ENCODE results near the gene RXRB.

RXRB gene

GRCh38 chr6:33200219-33201146 lies at the start of gene RXRB, which contains the start of gene SLC39A7:
RXRB (minus strand) TSS chr6:33200665; CDS start chr6:33200476, 189 bp downstream.
SLC39A7 (plus strand) TSS chr6:33200867; CDS start chr6:33201246, 379 bp downstream.
- TF ChIP-seq CTCF (IDR thresholded peaks at IDR 0.05; ENCODE audit: low read length, missing control alignments): no peak
- peak within 1 kb of the TSS; percentile 98 for H3K4me3 ChIP-seq (replicated peaks; ENCODE audit: low read depth, low read length)
- DNase-seq (ENCODE audit: low read depth): peak; percentile 100

GRCh38 chr6:33249732-33250630 lies 49.5 kb upstream of the RXRB start:
- no peak for TF ChIP-seq CTCF (IDR thresholded peaks at IDR 0.05; ENCODE audit: low read length, missing control alignments)
- H3K4me3 ChIP-seq (replicated peaks; ENCODE audit: low read depth, low read length): peak overlapping the region; percentile 79
- peak; percentile 65 for DNase-seq (ENCODE audit: low read depth)

- DNase-seq (ENCODE audit: low read depth): peak; percentile 100
- TF ChIP-seq CTCF (IDR thresholded peaks at IDR 0.05; ENCODE audit: low read length, missing control alignments): no peak
Observed at GRCh38 chr6:33248932-33249731, 48.7 kb upstream of the RXRB start.

GRCh38 chr6:33248643-33248931 lies 48.1 kb upstream of the RXRB start:
- peak overlapping the region; percentile 79 for H3K4me3 ChIP-seq (replicated peaks; ENCODE audit: low read depth, low read length)
- peak; percentile 58 for DNase-seq (ENCODE audit: low read depth)
- TF ChIP-seq CTCF (IDR thresholded peaks at IDR 0.05; ENCODE audit: low read length, missing control alignments): no peak

More at GRCh38 chr6:33248932-33249731, 48.7 kb upstream of the RXRB start:
- H3K4me3 ChIP-seq (replicated peaks; ENCODE audit: low read depth, low read length): peak overlapping the region; percentile 79

GRCh38 chr6:33247977-33248642 lies 47.6 kb upstream of the RXRB start:
- peak overlapping the region; percentile 79 for H3K4me3 ChIP-seq (replicated peaks; ENCODE audit: low read depth, low read length)
- peak; percentile 89 for DNase-seq (ENCODE audit: low read depth)
- peak; percentile 87 for TF ChIP-seq CTCF (IDR thresholded peaks at IDR 0.05; ENCODE audit: low read length, missing control alignments)

GRCh38 chr6:33243476-33243875 lies 43.0 kb upstream of the RXRB start:
- DNase-seq (ENCODE audit: low read depth): no peak
- H3K4me3 ChIP-seq (replicated peaks; ENCODE audit: low read depth, low read length): no peak overlapping the region
- no peak for TF ChIP-seq CTCF (IDR thresholded peaks at IDR 0.05; ENCODE audit: low read length, missing control alignments)

Data from fibroblast of pulmonary artery (primary cell).